ENCODE results near the gene CST6.
A peak's percentile ranks its signal among the peaks of the same experiment; 100 is the strongest.
"Not testable (repeated sequence)": the region's sequence is repeated elsewhere in the genome, so short reads cannot be mapped to it uniquely, and the experiment has no call there.

CST6 gene

DNA sequence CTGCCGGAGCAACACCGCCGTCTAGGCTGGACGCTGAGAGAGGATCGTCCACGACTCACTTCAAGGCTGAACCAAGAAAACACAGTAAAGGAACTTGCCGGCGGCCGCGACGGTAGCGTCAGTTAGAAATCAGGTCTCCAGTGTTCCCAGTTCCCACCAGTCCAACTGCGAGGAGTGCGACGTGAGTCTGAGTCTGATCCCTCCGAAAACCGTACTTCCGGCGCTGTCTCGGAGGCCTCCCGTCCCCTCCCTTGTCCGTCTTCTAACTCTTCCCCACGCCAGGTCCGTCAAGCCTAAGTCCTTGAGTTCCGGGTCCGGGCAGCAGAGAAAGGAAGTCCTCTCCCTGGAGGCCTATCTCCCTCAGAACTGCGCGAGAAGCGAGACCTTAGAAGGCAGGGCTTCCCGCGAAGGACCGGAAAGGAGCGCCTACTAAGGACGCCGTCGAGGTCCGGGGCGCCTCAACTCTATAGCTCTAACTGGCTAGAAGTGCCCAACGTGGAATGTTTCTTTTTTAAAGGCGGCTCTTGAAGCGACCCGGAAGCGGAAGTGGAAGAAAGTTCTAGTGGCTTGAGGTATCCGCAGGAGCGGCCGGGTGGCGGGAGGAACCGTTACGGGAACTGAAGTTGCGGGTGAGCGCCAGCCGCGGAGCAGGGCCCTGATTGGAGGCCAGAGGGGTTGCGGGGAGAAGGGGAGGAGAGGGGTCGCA lies 9.7 kb upstream of the CST6 start, which contains the start of the genes BANF1 and EIF1AD:
Gene BANF1, plus strand, starts transcription at position 562 of the 706 bp plus-strand sequence. CDS start 748 bp downstream, outside the sequence.
Gene EIF1AD, minus strand, starts transcription at position 216 of the 706 bp plus-strand sequence. CDS start 1,768 bp downstream, outside the sequence.
- peaks cover 39% of the 10 kb centered on the region for H3K36me3 ChIP-seq (ENCODE audit: control insufficient read depth, insufficient read depth, low read length)
- peak within 1 kb of the TSS; percentile 97 for H3K4me3 ChIP-seq (ENCODE audit: low read length)
- H3K9ac ChIP-seq (ENCODE audit: low read length) = peak within 1 kb of the TSS; percentile 76
- peak within 1 kb of the TSS; percentile 86 for H3K27ac ChIP-seq (ENCODE audit: low read depth, low read length)
- H3K4me1 ChIP-seq (ENCODE audit: control insufficient read depth, insufficient read depth, low read length) = peaks cover 10% of the 10 kb centered on the region
- H3K27me3 ChIP-seq (ENCODE audit: control insufficient read depth, insufficient read depth, low read length) = no peaks in the 10 kb centered on the region

GRCh38 chr11:66002648-66003225 lies 9.1 kb upstream of the CST6 start:
- peaks cover 10% of the 10 kb centered on the region for H3K4me1 ChIP-seq (ENCODE audit: control insufficient read depth, insufficient read depth, low read length)
- H3K27me3 ChIP-seq (ENCODE audit: control insufficient read depth, insufficient read depth, low read length) = no peaks in the 10 kb centered on the region
- peak overlapping the region; percentile 97 for H3K4me3 ChIP-seq (ENCODE audit: low read length)
- H3K36me3 ChIP-seq (ENCODE audit: control insufficient read depth, insufficient read depth, low read length) = peaks cover 34% of the 10 kb centered on the region
- peak overlapping the region; percentile 86 for H3K27ac ChIP-seq (ENCODE audit: low read depth, low read length)
- H3K9ac ChIP-seq (ENCODE audit: low read length) = peak overlapping the region; percentile 66

- H3K9ac ChIP-seq (ENCODE audit: low read length) = no peak overlapping the region
- peak overlapping the region; percentile 97 for H3K4me3 ChIP-seq (ENCODE audit: low read length)
- peaks cover 32% of the 10 kb centered on the region for H3K36me3 ChIP-seq (ENCODE audit: control insufficient read depth, insufficient read depth, low read length)
- H3K27me3 ChIP-seq (ENCODE audit: control insufficient read depth, insufficient read depth, low read length) = no peaks in the 10 kb centered on the region
- no peak overlapping the region for H3K27ac ChIP-seq (ENCODE audit: low read depth, low read length)
- peaks cover 10% of the 10 kb centered on the region for H3K4me1 ChIP-seq (ENCODE audit: control insufficient read depth, insufficient read depth, low read length)
Observed at GRCh38 chr11:66003291-66003690, 8.5 kb upstream of the CST6 start.

DNA sequence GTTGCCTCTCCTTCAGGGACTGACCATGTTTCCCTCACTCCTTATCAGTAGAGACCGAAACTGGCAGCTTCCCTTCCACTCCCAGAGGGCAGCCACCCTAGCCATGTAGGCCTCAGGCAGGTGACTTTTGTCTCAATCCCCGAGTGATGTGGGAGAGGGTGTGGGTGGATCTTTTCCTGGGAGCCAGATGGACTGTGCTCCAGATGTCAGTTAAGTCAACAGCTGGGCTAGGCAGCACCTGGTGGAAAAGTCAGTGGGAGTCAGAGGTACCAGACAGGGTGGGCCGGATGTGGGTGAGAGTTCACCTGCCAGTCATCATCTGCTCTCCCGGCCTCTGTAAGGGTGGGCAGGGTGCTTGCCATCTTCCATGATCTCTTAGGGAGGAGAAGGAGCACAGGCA lies 7.6 kb upstream of the CST6 start:
- Histone ChIP-seq H3K27me3 (ENCODE audit: control insufficient read depth, insufficient read depth, low read length) (no peaks in the 10 kb centered on the region), H3K4me1 (ENCODE audit: control insufficient read depth, insufficient read depth, low read length) (peaks cover 10% of the 10 kb centered on the region), H3K36me3 (ENCODE audit: control insufficient read depth, insufficient read depth, low read length) (peaks cover 23% of the 10 kb centered on the region), H3K9ac (ENCODE audit: low read length) (no peak overlapping the region), H3K4me3 (ENCODE audit: low read length) (no peak overlapping the region), H3K27ac (ENCODE audit: low read depth, low read length) (no peak overlapping the region)

DNA sequence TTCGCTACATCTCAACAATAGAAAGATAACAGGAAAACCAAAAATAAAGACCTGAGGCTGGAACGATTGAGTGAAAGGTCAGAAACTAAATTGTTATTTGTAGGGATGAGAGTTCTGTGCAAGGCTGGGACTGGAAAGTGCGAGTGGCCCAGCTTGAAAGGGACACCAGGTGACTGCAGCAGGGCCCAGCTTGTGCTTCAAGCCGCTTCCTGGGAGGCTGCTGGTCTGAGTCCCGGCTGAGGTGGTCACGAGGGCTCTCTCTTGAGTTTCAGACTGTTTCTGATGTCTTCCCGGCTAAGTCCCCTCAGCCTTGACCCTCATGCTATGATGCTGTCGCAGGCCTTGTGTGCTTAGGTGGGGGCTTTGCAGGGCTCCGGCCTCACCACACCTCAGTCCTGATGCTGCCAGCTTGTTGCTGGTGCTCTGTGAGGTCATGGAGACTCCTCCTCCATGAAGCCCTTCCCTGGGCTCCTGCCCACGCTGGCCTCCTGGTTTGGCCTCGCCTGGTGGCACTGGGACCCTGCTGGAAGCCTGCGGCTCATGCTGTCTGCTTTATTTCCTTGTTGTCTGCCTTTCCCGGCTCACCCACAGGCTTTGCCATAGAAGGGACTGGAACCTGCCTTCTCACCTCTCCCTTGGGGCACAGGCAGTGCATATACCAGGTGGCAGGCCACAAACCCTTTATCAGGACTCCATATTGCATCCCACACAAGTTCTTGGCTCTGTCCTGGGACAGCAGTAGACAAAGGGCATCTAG lies 5.5 kb upstream of the CST6 start:
- Histone ChIP-seq H3K4me3 (ENCODE audit: low read length) (no peak overlapping the region), H3K27me3 (ENCODE audit: control insufficient read depth, insufficient read depth, low read length) (peaks cover 1% of the 10 kb centered on the region), H3K9ac (ENCODE audit: low read length) (no peak overlapping the region), H3K36me3 (ENCODE audit: control insufficient read depth, insufficient read depth, low read length) (peaks cover 12% of the 10 kb centered on the region), H3K27ac (ENCODE audit: low read depth, low read length) (no peak overlapping the region), H3K4me1 (ENCODE audit: control insufficient read depth, insufficient read depth, low read length) (peaks cover 6% of the 10 kb centered on the region)

DNA sequence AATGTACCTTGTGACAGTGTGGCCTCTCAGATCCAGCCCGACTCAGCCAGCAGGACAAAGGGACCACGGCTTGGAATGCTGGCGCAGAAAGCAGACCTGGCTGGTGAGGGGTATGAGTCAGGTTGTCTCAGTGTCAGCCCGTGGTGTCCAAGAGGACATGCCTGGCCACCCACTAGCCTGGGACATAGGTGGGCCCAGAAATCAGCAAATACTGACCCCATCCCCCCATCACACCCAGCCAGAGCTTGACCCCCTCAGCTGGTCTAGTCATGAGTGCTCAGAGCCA lies 5.0 kb upstream of the CST6 start:
- Histone ChIP-seq H3K9ac (ENCODE audit: low read length) (no peak overlapping the region), H3K4me1 (ENCODE audit: control insufficient read depth, insufficient read depth, low read length) (peaks cover 6% of the 10 kb centered on the region), H3K27ac (ENCODE audit: low read depth, low read length) (no peak overlapping the region), H3K36me3 (ENCODE audit: control insufficient read depth, insufficient read depth, low read length) (peaks cover 12% of the 10 kb centered on the region), H3K4me3 (ENCODE audit: low read length) (no peak overlapping the region), H3K27me3 (ENCODE audit: control insufficient read depth, insufficient read depth, low read length) (peaks cover 5% of the 10 kb centered on the region)

DNA sequence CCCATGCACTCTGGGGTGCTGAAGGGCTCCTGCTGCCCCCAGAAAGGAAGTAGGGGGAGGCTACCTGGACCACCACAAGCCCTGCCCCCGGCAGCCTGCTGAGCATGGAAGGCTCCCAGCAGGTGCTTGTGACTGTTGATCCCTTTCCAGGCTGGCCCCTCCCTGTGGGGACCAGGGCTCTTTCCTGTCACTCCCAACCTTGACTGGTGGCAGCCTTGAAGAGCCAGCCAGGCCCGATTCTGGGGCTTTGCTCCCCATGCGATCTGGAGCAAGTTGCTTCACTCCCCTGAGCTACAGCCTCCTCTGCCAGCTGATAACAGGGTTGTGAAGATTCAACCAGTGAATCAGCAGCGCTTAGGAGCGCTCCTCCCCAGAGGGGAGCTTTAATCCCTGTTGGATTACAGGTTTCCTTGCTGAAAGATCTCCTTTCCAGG lies 4.6 kb upstream of the CST6 start:
- Histone ChIP-seq H3K4me3 (ENCODE audit: low read length) (no peak overlapping the region), H3K9ac (ENCODE audit: low read length) (no peak overlapping the region), H3K27ac (ENCODE audit: low read depth, low read length) (no peak overlapping the region), H3K27me3 (ENCODE audit: control insufficient read depth, insufficient read depth, low read length) (peaks cover 9% of the 10 kb centered on the region), H3K36me3 (ENCODE audit: control insufficient read depth, insufficient read depth, low read length) (peaks cover 12% of the 10 kb centered on the region), H3K4me1 (ENCODE audit: control insufficient read depth, insufficient read depth, low read length) (peaks cover 6% of the 10 kb centered on the region)

GRCh38 chr11:66008095-66008467 lies 3.7 kb upstream of the CST6 start:
- peaks cover 4% of the 10 kb centered on the region for H3K4me1 ChIP-seq (ENCODE audit: control insufficient read depth, insufficient read depth, low read length)
- no peak overlapping the region for H3K27ac ChIP-seq (ENCODE audit: low read depth, low read length)
- H3K9ac ChIP-seq (ENCODE audit: low read length) = no peak overlapping the region
- peaks cover 16% of the 10 kb centered on the region for H3K27me3 ChIP-seq (ENCODE audit: control insufficient read depth, insufficient read depth, low read length)
- no peak overlapping the region for H3K4me3 ChIP-seq (ENCODE audit: low read length)
- H3K36me3 ChIP-seq (ENCODE audit: control insufficient read depth, insufficient read depth, low read length) = peaks cover 12% of the 10 kb centered on the region

GRCh38 chr11:66008468-66009101 lies 3.2 kb upstream of the CST6 start:
- no peaks in the 10 kb centered on the region for H3K4me1 ChIP-seq (ENCODE audit: control insufficient read depth, insufficient read depth, low read length)
- H3K27ac ChIP-seq (ENCODE audit: low read depth, low read length) = no peak overlapping the region
- H3K27me3 ChIP-seq (ENCODE audit: control insufficient read depth, insufficient read depth, low read length) = peaks cover 21% of the 10 kb centered on the region
- H3K4me3 ChIP-seq (ENCODE audit: low read length) = no peak overlapping the region
- H3K36me3 ChIP-seq (ENCODE audit: control insufficient read depth, insufficient read depth, low read length) = peaks cover 12% of the 10 kb centered on the region
- H3K9ac ChIP-seq (ENCODE audit: low read length) = no peak overlapping the region

GRCh38 chr11:66010036-66010435 lies 1.8 kb upstream of the CST6 start:
- not testable (repeated sequence) for H3K27ac ChIP-seq (ENCODE audit: low read depth, low read length); H3K9ac ChIP-seq (ENCODE audit: low read length); H3K4me1 ChIP-seq (ENCODE audit: control insufficient read depth, insufficient read depth, low read length); H3K4me3 ChIP-seq (ENCODE audit: low read length); H3K36me3 ChIP-seq (ENCODE audit: control insufficient read depth, insufficient read depth, low read length)
- peaks cover 21% of the 10 kb centered on the region for H3K27me3 ChIP-seq (ENCODE audit: control insufficient read depth, insufficient read depth, low read length)

DNA sequence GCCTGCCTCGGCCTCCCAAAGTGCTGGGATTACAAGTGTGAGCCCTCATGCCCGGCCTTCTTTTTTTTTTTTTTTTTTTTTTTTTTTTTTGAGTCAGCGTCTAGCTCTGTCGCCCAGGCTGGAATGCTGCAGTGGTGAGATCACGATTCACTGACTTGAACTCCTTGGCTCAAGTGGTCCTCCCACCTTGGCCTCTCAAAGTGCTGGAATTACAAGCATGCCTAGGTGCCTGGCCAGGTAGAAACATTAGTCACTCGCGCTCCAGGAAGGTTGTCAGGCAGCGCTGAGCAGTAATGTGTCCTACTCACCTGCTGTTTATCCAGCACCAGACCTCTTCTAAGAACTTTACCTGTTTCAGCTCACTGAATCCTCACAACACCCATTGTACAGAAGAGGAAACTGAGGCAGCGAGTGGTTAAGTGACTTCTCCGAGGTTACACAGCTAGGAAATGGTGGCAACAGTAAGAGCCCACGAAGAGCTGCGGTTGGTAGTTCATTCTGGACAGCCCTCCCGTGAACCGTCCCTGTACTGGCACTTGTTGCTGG lies 496 bp upstream of the CST6 start:
- H3K9ac ChIP-seq (ENCODE audit: low read length) = no peak overlapping the region
- H3K36me3 ChIP-seq (ENCODE audit: control insufficient read depth, insufficient read depth, low read length) = no peaks in the 10 kb centered on the region
- H3K4me3 ChIP-seq (ENCODE audit: low read length) = no peak overlapping the region
- no peaks in the 10 kb centered on the region for H3K4me1 ChIP-seq (ENCODE audit: control insufficient read depth, insufficient read depth, low read length)
- peaks cover 21% of the 10 kb centered on the region for H3K27me3 ChIP-seq (ENCODE audit: control insufficient read depth, insufficient read depth, low read length)
- H3K27ac ChIP-seq (ENCODE audit: low read depth, low read length) = no peak overlapping the region

DNA sequence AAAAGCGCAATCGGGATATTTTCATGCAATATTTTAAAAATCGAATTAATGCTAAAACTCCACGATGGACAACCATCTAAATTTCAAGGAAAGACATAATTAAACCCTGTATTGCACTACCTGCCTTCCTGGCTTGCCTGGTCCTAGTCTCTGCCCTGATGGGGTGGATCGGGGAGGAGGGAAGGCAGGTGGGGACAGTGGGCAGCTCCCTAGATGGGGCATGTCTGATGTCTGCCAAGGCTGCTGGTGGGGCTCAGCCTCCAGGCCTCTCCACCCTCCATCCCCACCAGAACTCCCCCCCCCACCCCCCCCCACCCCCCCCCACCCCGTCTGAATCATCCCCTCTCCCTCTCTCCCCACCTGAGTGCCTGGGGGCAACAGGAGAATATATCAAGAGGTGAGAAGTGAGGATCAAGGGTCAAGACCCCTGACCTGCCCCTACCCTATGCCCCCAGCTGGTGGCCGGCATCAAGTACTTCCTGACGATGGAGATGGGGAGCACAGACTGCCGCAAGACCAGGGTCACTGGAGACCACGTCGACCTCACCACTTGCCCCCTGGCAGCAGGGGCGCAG lies 650 bp downstream of the CST6 start:
- Histone ChIP-seq H3K4me1 (ENCODE audit: control insufficient read depth, insufficient read depth, low read length) (no peaks in the 10 kb centered on the region), H3K27ac (ENCODE audit: low read depth, low read length) (no peak overlapping the region), H3K36me3 (ENCODE audit: control insufficient read depth, insufficient read depth, low read length) (no peaks in the 10 kb centered on the region), H3K27me3 (ENCODE audit: control insufficient read depth, insufficient read depth, low read length) (peaks cover 21% of the 10 kb centered on the region), H3K4me3 (ENCODE audit: low read length) (no peak overlapping the region), H3K9ac (ENCODE audit: low read length) (no peak overlapping the region)
